Hepatic stellate cell (primary cell): Measurements from ENCODE around the gene EXOC4.

Source experiments
- DNase-seq: peaks from one replicate; pipeline ENCODE4 v3.0.0; 2011; ENCODE audit warnings: low spot score

The EXOC4 gene

GRCh38 chr7:133830081-133830480, 577.2 kb downstream of the EXOC4 start:
- DNase-seq = no peak

- DNase-seq = no peak
Observed at GRCh38 chr7:133836666-133837065, 583.8 kb downstream of the EXOC4 start.

DNA sequence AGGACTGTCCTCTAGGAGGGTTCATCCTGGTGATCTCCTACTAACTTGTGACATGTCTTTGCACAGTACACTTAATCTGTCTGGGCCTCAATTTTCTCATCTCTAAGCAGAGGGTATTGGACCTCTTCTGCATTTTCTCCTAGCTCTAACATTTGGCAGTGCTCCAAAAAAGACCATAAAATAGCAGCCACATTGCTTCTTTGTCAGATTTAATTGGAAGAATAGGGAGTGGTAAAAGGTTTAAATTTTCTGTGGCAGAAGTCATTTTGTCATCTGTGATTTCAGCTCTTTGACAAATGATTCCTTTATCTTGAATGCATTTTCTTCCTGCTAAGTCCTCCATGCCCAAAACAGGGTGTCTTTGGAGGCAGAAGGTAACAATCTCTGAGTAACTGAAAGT, 584.3 kb downstream of the EXOC4 start:
- DNase-seq = no peak

- no peak for DNase-seq
Observed at GRCh38 chr7:133839121-133839520, 586.2 kb downstream of the EXOC4 start.

- no peak for DNase-seq
Observed at GRCh38 chr7:133843341-133843740, 590.5 kb downstream of the EXOC4 start.

- no peak for DNase-seq
Observed at GRCh38 chr7:133845005-133845404, 592.1 kb downstream of the EXOC4 start.

DNA sequence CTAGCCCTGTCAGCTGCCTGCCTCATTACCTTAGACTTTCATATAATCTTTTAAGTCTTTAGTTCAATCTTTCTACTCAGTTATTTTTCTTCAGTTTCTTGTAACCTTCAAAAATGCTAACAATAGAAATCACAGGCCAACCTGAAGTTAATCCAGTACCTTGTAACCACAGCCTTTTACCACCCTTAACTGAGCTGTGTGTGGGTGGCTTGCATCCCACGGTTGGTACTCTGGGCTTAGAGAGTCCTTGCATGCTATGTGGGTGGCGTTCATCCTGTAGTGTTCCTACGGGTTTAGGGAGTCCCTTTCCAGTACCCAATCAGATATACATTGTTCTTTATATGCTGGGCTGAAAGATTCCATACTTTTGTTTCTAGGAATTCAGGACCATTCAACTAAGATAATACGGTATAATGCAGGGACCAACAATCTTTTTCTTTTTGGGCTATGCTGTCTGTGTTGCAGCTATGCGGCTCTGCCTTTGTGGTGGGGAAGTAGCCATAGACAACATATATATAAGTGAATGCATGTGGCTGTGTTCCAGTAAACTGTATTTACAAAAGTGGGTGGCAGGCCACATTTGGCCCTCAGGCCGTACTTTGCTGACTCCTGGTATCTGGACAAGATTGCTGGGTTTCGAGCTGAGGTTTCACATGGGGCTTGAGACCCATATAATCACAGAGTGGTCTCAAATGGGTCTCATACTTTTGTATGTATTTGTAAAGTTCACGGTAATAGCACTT, 593.5 kb downstream of the EXOC4 start:
- DNase-seq = no peak

DNA sequence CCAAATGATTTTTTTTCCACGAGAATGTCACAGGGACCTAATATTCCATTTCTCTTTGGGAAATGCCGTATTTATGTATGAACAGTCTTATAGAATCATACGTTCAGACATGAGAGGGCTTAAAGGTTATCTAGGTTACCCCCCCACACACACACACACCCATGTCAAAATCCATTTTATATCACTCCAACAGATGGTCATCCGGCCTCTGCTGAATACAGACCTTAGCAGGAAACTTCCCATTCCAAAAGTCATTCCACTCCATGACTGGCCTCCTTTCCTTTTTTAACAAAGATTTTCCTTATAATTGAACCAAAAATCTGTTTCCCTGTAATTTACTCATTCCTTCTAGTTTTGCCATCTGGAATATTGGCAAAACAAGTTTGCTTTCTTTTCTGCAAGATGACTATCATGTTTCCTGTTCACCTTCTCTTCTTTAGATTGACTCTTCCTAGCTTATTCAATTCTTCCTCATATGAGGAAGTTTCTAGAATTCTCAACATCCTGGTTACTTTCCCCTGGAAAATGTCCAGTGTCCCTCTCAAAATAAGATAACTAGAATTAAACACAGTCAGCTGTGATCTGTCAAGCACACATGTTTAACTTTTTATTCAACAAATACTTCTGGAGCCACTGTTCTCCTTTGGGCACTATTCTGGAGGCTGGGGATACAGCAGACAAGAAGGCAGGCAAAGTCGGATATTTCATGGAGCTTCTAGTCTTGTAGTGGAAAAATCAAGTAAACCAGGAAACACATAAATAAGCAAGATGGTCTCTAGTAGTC, 597.8 kb downstream of the EXOC4 start:
- no peak for DNase-seq

DNA sequence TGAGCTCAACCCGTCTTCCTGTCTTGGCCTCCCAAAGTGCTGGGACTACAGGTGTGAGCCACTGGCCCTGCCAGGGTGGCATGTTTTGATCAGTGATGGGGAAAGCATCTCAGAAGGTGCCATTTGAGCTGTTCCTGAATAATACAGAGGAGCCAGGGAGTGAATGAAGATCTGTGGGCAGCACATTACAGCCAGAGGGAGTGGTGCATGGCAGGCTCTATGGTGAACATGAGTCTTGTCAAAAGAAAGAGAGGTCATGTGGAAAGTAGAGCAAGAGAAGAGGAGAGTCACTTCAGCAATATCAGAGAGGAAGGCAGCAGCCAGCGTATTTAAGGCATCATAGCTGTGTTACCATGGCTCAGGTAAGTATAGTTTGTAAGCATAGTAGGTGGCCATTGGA, 598.5 kb downstream of the EXOC4 start:
- DNase-seq = no peak

DNA sequence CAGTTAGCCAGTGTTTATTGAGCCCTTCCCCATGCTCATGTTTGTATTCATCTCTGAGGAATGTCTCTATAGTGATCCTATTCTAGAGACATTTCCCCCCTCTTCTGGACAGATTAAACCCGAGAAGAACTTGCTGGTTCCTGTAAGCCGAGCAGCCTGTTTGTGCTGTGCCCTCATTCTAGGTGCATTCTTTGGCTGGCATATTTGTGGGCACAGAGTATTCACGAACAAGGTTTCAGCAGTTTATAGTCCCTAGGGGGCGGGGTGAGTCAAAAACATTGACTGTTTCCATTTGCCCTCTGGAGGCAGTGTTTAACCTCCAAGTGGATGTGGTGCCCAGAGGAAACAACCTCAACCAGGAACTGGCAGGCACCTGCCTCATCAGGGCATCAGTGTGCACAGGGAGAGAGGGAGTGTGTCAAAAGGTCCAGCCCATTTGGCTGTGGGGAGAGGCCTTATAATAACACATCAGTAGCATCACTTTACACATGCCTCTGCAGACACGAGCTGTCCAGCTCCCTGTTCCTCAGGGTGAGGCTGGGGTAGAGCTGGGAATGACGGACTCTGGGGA, 600.9 kb downstream of the EXOC4 start:
- peak; percentile 51 for DNase-seq

DNA sequence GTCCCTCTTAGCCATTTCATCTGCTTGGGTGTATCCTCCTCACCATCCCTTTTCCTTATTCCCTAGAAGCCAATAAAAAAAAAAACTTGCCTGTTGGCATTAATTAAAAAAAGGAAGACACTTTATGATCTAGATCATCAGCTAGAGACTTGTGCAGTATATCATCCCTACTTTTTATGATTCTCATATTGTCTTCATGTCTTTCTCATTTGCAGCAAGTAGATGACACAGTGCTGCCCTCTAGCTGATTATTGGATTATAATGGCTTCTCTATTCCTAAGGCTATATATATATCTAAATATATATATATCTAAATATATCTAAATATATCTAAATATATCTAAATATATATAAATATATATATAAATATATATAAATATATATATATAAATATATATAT, 601.9 kb downstream of the EXOC4 start:
- DNase-seq = peak; percentile 16

GRCh38 chr7:133857376-133858119, 604.7 kb downstream of the EXOC4 start:
- DNase-seq = no peak

DNA sequence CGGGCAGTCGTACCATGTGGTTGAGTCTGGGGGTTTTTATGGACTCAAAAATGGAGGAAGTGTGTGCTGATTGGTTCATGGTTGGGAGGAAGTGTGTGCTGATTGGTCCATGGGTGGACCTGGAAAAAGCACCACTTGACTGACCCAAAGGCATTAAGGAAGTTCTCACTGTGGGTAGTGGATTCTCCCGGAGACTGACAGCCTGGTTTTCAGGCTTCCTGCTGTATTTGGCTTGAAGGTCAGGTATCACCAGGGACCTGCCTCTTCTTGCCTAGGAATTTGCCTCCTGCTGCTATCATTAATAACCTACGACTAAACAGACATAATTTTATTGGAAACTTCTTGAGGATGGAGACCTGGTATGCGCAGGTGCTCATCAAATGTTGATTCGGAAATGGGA, 605.4 kb downstream of the EXOC4 start:
- no peak for DNase-seq

DNA sequence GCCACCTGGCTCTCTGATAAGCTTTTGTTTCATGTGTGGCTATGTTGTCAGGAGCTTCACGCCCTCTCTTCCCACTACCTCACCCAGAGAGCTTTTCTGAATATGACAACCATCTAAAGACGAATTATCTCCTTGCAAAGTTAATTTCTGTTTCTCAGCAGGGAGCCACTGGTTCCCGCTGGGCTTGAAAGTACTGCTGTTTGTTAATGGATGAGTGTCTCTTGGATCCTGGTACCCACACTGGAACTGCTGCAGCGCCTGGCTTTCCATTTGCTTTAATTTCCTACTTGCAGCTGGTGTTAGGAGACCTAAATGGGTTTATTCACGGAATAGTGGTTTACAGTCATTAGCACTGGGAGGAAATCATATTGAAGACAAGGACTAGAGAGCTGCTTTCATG, 606.4 kb downstream of the EXOC4 start:
- DNase-seq = no peak

DNA sequence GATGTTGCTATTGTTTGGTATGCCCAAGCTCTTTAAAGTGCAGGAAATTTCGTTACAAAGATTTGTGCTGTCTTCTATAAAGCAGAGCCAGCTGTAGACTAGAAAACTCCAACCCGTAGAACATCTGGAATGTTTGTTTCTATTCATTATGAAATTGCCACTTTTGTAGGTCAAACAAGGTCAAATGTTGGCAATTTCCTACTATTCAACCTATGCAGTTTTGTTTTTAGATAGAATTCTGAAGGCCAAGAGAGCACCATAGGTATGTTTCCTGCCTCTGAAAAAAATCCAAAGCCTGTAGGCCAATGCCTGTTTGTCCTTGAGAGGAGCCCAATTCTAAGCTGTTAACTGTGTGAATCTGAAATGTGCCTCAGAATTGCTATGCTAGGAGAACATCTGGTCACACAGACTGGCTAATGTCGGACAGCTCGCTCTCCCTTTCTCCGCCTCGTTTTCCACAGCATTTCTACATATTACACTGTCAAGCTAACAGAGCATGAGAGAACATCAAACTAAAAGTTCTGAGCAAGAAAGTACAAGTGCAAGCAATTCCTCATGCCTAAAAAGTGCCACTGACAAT, 607.1 kb downstream of the EXOC4 start:
- no peak for DNase-seq

DNA sequence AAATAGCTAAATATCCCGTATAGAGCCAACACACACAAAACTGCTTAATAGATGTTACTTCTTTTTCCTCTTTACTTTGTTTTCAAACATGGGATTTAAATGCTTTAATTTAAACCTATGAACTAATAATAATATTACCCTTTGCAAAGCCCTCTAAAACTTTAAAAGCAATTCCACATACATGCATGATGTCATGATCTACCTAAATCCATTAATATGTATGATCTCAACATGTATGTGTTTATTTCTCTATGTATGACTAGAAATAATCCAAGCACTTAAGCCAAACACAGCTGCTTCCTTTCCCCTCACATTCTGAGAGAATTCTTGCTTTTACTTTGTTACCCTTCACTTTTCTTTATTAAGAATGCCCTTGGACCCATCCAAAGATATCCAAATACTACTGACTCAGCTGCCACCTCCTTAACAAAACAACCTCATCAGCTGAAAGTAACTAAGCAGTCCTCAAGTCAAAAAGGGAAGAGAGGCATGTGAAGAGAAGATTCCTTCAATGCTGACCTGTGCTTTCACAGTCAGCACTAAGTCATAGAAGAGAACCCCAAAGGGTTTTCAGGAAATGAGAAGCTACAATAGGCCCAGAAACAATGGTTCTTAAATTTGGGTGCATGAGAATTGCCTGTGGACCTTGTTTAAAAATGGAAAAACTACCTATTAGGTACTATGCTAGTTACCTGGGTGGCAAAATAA, 607.9 kb downstream of the EXOC4 start:
- DNase-seq = no peak

- no peak for DNase-seq
Observed at GRCh38 chr7:133861876-133862275, 609.0 kb downstream of the EXOC4 start.

DNA sequence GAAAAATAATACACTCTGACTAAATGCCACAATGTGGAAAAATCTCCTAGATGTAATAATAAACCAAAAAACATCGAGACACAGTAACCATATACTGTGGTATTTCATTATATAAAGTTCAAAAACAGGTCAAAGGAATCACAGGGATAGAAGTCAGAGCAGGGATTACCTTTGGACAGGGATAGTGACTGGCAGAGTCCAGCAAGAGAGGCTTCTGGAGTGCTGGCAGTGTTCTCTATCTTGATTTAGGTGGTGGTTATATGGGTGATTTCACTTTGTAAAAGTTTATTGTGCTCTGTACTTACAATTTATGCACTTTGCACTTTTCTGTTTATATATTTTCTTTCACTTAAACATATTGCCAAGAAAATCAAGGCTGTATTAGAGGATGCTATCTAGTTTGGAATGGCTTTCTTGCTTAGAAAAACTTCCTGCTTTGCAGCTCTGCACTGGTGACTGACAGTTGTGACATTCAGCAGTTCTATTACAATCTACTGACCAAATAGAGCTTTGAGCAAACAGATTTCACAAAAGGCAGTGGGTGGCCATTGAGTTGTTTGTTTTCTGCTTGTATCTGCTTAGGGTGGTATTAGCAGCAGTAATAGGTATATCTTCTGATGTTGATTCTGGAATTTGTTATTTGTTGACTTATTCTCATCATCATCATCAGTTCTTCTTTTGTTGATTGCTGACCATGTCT, 610.6 kb downstream of the EXOC4 start:
- no peak for DNase-seq

DNA sequence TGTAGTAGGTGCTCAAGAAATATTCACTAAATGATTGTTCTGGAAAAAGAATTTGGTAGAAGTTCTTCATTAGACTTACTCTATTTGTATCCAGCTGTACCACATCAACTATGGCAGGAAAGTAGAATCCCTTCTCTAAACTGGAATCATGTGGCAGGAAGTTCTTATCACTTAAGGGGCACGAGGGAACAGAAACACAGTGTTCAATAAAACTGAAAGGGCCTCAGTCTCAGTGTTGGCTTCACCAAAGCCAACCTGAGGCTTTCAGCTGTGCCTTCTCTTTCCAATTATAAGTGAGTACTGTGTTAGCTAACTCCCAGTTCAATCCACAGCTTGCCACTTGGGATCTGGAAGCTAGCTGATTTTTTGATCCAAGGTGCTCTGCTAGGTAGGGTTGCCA, 616.7 kb downstream of the EXOC4 start:
- DNase-seq = no peak

DNA sequence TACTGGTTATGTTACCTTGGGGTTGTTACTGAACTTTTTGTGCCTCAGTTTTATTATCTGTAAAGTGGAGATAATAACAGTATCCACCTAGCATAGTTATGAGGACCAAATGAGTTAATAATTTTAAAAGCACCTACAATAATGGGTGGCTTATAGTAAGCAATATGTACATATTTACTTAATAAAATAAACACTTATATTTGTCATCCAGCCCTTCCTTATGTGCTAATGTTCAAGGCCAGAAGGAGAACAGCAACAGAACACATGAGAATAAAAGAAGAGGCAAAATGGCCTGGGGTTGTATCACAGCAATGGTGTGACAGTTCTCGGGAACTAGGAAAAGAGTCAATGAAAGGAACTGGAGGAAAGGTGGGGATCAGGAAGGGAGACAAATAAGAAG, 618.9 kb downstream of the EXOC4 start:
- no peak for DNase-seq

- no peak for DNase-seq
Observed at GRCh38 chr7:133873187-133873586, 620.3 kb downstream of the EXOC4 start.
